Measurements from ENCODE around the gene AHDC1. TPM values are rescaled to one million over a fixed set of nuclear protein-coding genes. Genes with fewer than 3 reads are reported as not detected.

AHDC1 gene
- total RNA-seq, 1 donor from 2014 or later = 124 TPM

- TF ChIP-seq, protein P1, sequence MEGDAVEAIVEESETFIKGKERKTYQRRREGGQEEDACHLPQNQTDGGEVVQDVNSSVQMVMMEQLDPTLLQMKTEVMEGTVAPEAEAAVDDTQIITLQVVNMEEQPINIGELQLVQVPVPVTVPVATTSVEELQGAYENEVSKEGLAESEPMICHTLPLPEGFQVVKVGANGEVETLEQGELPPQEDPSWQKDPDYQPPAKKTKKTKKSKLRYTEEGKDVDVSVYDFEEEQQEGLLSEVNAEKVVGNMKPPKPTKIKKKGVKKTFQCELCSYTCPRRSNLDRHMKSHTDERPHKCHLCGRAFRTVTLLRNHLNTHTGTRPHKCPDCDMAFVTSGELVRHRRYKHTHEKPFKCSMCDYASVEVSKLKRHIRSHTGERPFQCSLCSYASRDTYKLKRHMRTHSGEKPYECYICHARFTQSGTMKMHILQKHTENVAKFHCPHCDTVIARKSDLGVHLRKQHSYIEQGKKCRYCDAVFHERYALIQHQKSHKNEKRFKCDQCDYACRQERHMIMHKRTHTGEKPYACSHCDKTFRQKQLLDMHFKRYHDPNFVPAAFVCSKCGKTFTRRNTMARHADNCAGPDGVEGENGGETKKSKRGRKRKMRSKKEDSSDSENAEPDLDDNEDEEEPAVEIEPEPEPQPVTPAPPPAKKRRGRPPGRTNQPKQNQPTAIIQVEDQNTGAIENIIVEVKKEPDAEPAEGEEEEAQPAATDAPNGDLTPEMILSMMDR (IDR thresholded peaks at IDR 0.05) = no peak
Measured at GRCh38 chr1:27649306-27649635, 45.3 kb upstream of the AHDC1 start.

GRCh38 chr1:27648602-27649305 lies 44.8 kb upstream of the AHDC1 start:
- Mint-ChIP-seq H3K9me3 (ENCODE audit: unreplicated experiment) (no peaks in the 10 kb centered on the region), H3K36me3 (ENCODE audit: unreplicated experiment) (no peaks in the 10 kb centered on the region), H3K27ac (ENCODE audit: unreplicated experiment) (no peak overlapping the region), H3K27me3 (ENCODE audit: unreplicated experiment) (no peaks in the 10 kb centered on the region), H3K4me1 (ENCODE audit: unreplicated experiment) (peaks cover 10% of the 10 kb centered on the region), H3K4me3 (ENCODE audit: unreplicated experiment) (no peak overlapping the region)
- TF ChIP-seq, protein P1 (IDR thresholded peaks at IDR 0.05) = no peak
- DNase-seq (ENCODE audit: extremely low spot score, unreplicated experiment) = no peak

More at GRCh38 chr1:27649306-27649635, 45.3 kb upstream of the AHDC1 start:
- no peaks in the 10 kb centered on the region for H3K36me3 Mint-ChIP-seq (ENCODE audit: unreplicated experiment)
- no peaks in the 10 kb centered on the region for H3K27me3 Mint-ChIP-seq (ENCODE audit: unreplicated experiment)
- no peak for DNase-seq (ENCODE audit: extremely low spot score, unreplicated experiment)
- no peaks in the 10 kb centered on the region for H3K9me3 Mint-ChIP-seq (ENCODE audit: unreplicated experiment)
- no peak overlapping the region for H3K27ac Mint-ChIP-seq (ENCODE audit: unreplicated experiment)
- peaks cover 10% of the 10 kb centered on the region for H3K4me1 Mint-ChIP-seq (ENCODE audit: unreplicated experiment)
- H3K4me3 Mint-ChIP-seq (ENCODE audit: unreplicated experiment) = no peak overlapping the region

GRCh38 chr1:27647328-27647727 lies 43.4 kb upstream of the AHDC1 start:
- peaks cover 10% of the 10 kb centered on the region for H3K4me1 Mint-ChIP-seq (ENCODE audit: unreplicated experiment)
- H3K27me3 Mint-ChIP-seq (ENCODE audit: unreplicated experiment) = no peaks in the 10 kb centered on the region
- TF ChIP-seq, protein P1 (IDR thresholded peaks at IDR 0.05) = no peak
- DNase-seq (ENCODE audit: extremely low spot score, unreplicated experiment) = no peak
- H3K9me3 Mint-ChIP-seq (ENCODE audit: unreplicated experiment) = no peaks in the 10 kb centered on the region
- no peak overlapping the region for H3K4me3 Mint-ChIP-seq (ENCODE audit: unreplicated experiment)
- H3K27ac Mint-ChIP-seq (ENCODE audit: unreplicated experiment) = no peak overlapping the region
- H3K36me3 Mint-ChIP-seq (ENCODE audit: unreplicated experiment) = no peaks in the 10 kb centered on the region

DNA sequence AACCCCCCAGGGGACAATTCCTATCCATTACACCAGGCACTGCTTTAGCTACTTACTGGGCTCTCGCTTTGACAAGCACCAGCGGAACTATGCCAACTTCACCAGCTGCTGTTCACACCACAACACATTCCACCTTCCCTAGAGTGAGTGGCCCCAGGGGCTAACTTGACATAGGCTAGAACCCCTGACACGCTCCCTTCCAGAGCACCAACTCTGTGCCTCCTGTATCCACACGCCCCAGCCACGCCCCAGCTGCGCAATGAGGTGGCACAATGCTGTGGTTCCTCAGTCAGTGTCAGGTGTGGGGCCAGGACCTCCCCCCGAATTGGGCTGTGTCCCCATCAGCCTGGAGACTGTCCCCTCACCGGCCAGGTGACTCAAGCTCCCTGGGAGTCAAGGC lies 42.7 kb upstream of the AHDC1 start:
- Mint-ChIP-seq H3K4me1 (ENCODE audit: unreplicated experiment) (peaks cover 12% of the 10 kb centered on the region), H3K36me3 (ENCODE audit: unreplicated experiment) (no peaks in the 10 kb centered on the region), H3K27me3 (ENCODE audit: unreplicated experiment) (no peaks in the 10 kb centered on the region), H3K4me3 (ENCODE audit: unreplicated experiment) (no peak overlapping the region), H3K27ac (ENCODE audit: unreplicated experiment) (no peak overlapping the region), H3K9me3 (ENCODE audit: unreplicated experiment) (no peaks in the 10 kb centered on the region)
- TF ChIP-seq, protein P1 (IDR thresholded peaks at IDR 0.05) = no peak
- no peak for DNase-seq (ENCODE audit: extremely low spot score, unreplicated experiment)

- H3K9me3 Mint-ChIP-seq (ENCODE audit: unreplicated experiment) = no peaks in the 10 kb centered on the region
- no peak overlapping the region for H3K27ac Mint-ChIP-seq (ENCODE audit: unreplicated experiment)
- H3K36me3 Mint-ChIP-seq (ENCODE audit: unreplicated experiment) = no peaks in the 10 kb centered on the region
- H3K27me3 Mint-ChIP-seq (ENCODE audit: unreplicated experiment) = no peaks in the 10 kb centered on the region
- DNase-seq (ENCODE audit: extremely low spot score, unreplicated experiment) = no peak
- no peak overlapping the region for H3K4me3 Mint-ChIP-seq (ENCODE audit: unreplicated experiment)
- TF ChIP-seq, protein P1 (IDR thresholded peaks at IDR 0.05) = no peak
- peaks cover 2% of the 10 kb centered on the region for H3K4me1 Mint-ChIP-seq (ENCODE audit: unreplicated experiment)
Measured at GRCh38 chr1:27645071-27645415, 41.1 kb upstream of the AHDC1 start.
